Fibroblast of skin of back (primary cell): ENCODE data around the gene ST8SIA2.
A peak's percentile ranks its signal among the peaks of the same experiment; 100 is the strongest.
"Not testable (repeated sequence)": the region's sequence is repeated elsewhere in the genome, so short reads cannot be mapped to it uniquely, and the experiment has no call there.

Source experiments
- DNase-seq: peaks from one replicate; pipeline ENCODE4 v3.0.0-alpha.2; 2013

Gene ST8SIA2

GRCh38 chr15:92444631-92445030, 51.0 kb downstream of the ST8SIA2 start:
- DNase-seq, result no peak

- DNase-seq, result no peak
Measured at GRCh38 chr15:92448370-92448769, 54.7 kb downstream of the ST8SIA2 start.

GRCh38 chr15:92449476-92449875, 55.8 kb downstream of the ST8SIA2 start:
- DNase-seq, result peak; percentile 89

- peak; percentile 98 for DNase-seq
Measured at GRCh38 chr15:92451225-92451825, 57.6 kb downstream of the ST8SIA2 start.

DNA sequence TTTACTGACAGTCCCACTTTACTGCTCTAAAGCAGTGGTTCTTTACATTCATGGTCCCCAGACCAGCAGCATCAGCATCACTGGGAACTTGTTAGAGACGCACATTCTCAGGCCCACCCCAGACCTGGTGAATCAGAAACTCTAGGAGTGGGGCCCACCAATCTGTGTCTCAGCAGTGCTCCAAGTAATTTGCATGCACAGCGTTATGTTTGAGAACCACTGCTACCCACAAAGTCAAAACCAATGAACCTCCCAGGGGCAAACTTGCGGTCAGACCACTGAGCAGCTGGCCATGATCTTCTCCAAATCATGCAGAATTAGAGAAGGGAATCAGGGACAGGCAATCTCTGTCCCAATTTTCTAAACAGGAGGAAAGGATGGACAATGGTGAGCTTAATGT, 58.5 kb downstream of the ST8SIA2 start:
- DNase-seq, result no peak

- DNase-seq, result no peak
Measured at GRCh38 chr15:92453607-92454006, 59.9 kb downstream of the ST8SIA2 start.

DNA sequence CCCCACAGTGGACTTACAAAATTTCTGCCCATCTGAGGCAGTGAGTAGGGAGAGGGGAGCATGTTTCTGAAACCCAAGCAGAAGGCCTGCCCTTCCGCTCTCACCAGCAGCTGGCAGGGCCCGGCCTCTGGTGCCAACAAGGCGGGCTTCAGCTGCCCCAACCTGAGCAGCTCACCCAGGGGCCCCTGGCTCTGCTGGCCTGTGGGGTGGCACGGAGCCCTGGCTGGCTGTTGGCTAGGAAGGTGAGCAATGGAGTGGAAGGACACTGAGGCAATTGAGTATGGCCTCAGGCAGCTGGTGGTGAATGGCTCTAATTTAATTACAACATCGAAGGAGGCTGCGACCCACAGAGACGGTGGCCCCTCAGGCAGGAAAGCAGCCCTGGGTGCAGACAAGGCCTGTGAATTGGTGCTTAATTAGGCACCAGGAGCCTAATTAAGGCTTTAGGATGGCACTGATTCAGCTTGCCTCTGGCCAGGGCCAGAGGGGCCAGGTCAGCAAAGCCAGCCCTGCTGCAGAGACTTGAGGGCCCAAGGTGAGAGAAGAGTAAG, 60.9 kb downstream of the ST8SIA2 start:
- DNase-seq, result no peak

GRCh38 chr15:92455271-92455670, 61.6 kb downstream of the ST8SIA2 start:
- DNase-seq, result no peak

GRCh38 chr15:92457471-92458041, 63.9 kb downstream of the ST8SIA2 start:
- DNase-seq, result no peak

GRCh38 chr15:92460023-92460422, 66.3 kb downstream of the ST8SIA2 start:
- no peak for DNase-seq

- peak; percentile 83 for DNase-seq
Measured at GRCh38 chr15:92462424-92463125, 68.9 kb downstream of the ST8SIA2 start.

DNA sequence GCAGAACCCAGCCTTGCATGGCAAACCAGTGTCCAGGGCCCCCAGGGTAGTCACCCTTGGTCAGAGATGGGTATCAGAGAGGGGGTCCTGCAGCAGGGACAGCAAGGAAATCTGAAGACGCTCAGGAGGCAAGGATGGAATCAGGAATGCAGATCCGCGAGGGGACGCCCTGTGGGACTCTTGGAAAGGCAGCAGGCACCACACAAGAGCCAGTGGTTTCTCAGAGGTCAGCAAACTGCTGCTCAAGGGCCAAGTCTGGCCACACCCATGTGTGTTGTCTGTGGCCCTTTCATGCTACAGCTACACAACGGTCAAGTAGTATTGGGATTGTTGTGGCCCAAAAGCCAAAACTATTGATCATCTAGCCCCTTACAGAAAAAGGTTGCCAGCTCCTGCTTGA, 69.7 kb downstream of the ST8SIA2 start:
- DNase-seq, result no peak

DNA sequence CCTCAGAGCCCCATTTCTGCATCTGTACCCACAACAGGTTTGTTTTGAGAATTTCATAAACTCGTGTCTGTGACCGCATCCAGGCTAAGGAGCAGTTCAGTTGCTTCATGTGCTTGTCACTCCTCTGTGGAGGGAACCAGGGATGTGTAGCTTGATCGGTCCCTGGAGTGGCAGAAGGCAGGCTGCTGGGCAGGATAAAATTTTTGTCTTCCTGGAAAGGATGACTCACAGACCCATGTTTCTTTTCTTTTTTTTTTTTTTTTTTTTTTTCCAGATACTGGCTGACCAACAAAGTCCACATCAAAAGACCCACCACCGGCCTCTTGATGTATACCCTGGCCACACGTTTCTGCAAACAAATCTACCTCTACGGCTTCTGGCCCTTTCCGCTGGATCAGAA, 70.1 kb downstream of the ST8SIA2 start:
- DNase-seq, result peak; percentile 71

GRCh38 chr15:92466834-92467233, 73.2 kb downstream of the ST8SIA2 start:
- no peak for DNase-seq

- no peak for DNase-seq
Measured at GRCh38 chr15:92467245-92467644, 73.6 kb downstream of the ST8SIA2 start.

- DNase-seq, result no peak
Measured at GRCh38 chr15:92468991-92469390, 75.3 kb downstream of the ST8SIA2 start.

GRCh38 chr15:92471288-92471687, 77.6 kb downstream of the ST8SIA2 start:
- peak; percentile 31 for DNase-seq

GRCh38 chr15:92473756-92474155, 80.1 kb downstream of the ST8SIA2 start:
- no peak for DNase-seq

DNA sequence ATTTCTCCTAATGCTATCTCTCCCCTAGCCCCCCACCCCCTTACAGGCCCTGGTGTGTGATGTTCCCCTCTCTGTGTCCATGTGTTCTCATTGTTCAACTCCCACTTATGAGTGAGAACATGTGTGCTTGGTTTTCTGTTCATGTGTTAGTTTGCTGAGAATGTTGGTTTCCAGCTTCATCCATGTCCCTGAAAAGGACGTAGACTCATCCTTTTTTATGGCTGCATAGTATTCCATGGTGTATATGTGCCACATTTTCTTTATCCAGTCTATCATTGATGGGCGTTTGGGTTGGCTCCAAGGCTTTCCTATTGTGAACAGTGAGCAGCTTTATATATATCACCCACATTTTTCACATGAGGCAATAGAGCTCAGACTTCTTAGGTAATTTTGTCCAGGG, 86.0 kb downstream of the ST8SIA2 start:
- DNase-seq, result not testable (repeated sequence)

GRCh38 chr15:92480361-92480760, 86.7 kb downstream of the ST8SIA2 start:
- no peak for DNase-seq

DNA sequence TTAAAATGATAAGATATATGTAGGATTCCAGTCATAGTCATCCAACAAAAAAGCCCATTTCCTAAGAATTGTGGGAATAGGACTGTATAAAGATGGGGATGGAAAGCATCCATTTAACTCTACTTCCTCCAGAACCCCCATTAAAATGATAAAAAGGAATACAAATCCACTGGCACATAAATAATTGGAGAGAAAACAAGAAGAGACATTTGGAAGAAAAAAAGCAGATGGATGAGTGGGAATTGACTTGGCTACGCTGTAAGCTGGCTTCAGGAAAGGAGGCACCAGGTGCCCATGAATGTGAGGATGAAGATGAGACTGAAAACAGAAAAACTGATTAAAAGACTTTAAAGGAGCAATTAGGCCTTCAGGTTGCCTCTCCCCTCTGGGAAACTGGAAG, 91.8 kb downstream of the ST8SIA2 start:
- no peak for DNase-seq

DNA sequence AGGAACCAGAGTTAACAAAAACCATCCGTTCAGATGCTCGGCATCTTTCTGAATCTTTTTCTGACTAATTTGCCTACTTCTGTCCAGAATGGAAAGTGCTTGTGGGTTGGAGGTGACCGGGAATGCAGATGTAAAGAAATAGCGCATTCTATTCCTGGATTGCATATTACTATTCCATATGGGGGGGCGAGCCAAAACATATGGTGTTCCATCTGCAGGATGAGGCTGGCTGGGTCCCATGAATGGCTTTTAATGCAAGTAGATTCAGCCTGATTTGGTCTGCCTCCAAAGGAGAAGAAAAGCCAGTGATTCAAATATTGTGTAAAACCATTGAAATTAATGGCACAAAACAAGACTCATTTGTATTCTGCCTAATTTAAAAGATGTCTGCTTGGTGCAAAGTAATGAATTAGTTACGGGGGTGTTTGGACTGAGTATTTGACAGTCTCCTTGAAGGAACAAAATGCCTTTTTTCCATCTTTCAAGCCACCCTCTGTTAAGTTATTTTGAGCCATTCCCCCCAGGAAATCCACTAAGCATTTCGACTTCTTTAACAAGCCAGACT, 99.0 kb downstream of the ST8SIA2 start:
- no peak for DNase-seq

- no peak for DNase-seq
Measured at GRCh38 chr15:92494806-92495336, 101.2 kb downstream of the ST8SIA2 start.
